Sigmoid colon (tissue), 7 donors: ENCODE data around the gene GOLGA8J. TPM values are rescaled to one million over a fixed set of nuclear protein-coding genes. Genes with fewer than 3 reads are reported as not detected.
A peak's percentile ranks its signal among the peaks of the same experiment; 100 is the strongest.
"Not testable (repeated sequence)": the region's sequence is repeated elsewhere in the genome, so short reads cannot be mapped to it uniquely, and the experiment has no call there.

Source experiments
- DNase-seq: peaks from one replicate; pipeline ENCODE4 v3.0.0-alpha.2; 2019
- H3K27ac ChIP-seq, 4 donors: fragments of 200-600 bp; sonication (generic); one replicate each; pipeline ENCODE4 v1.5.1; 2016 to 2019; ENCODE audit warnings: mild to moderate bottlenecking in 1 of 4
- H3K27me3 ChIP-seq, 3 donors: fragments of 200-600 bp; sonication (generic); one replicate each; pipeline ENCODE4 v1.5.1; 2019; ENCODE audit warnings: mild to moderate bottlenecking in 1 of 3
- H3K36me3 ChIP-seq, 4 donors: fragments of 200-600 bp; sonication (generic); one replicate each; pipeline ENCODE4 v1.5.1; 2016 to 2019
- H3K4me1 ChIP-seq, 4 donors: fragments of 200-600 bp; sonication (generic); one replicate each; pipeline ENCODE4 v1.5.1; 2017 to 2019
- H3K4me3 ChIP-seq, 4 donors: fragments of 200-600 bp; sonication (generic); one replicate each; pipeline ENCODE4 v1.5.1; 2017 to 2019; ENCODE audit warnings: mild to moderate bottlenecking in 2 of 4, moderate library complexity in 1 of 4
- H3K9me3 ChIP-seq, 4 donors: fragments of 200-600 bp in 3 of 4; sonication (generic) in 3 of 4; one replicate each; pipeline versions ENCODE4 v1.5.1 to v1.6.1; 2013 to 2019
- EP300 ChIP-seq, 4 donors: sonication (generic); formaldehyde crosslinking; IDR thresholded peaks; one replicate each; pipeline ENCODE4 v1.6.1; 2017; ENCODE audit warnings: antibody characterized with exemption in 4 of 4
- POLR2A ChIP-seq, 2 donors: fragments of 450-650 bp; IDR thresholded peaks; one replicate each; pipeline ENCODE4 v1.6.1; 2016; ENCODE audit warnings: antibody characterized with exemption in 2 of 2, mild to moderate bottlenecking in 2 of 2, moderate library complexity in 2 of 2
- POLR2AphosphoS5 ChIP-seq, 4 donors: sonication (generic); formaldehyde crosslinking; IDR thresholded peaks; one replicate each; pipeline ENCODE4 v1.6.1; 2017; ENCODE audit warnings: antibody characterized with exemption in 4 of 4
- WGBS, 2 donors: extraction: QIAGEN DNeasy Blood & Tissue Kit; methylation state at CpG; one replicate each; pipeline ENCODE4 v1.1.7; 2013; 5-methylcytosine and 5-hydroxymethylcytosine counted together
- intact Hi-C: fragments of 100-400 bp; cut with DNase I; formaldehyde crosslinking; loops from one replicate; pipeline ENCODE4 v1.15.1; 2023
- polyA plus RNA-seq, 3 donors: library from polyadenylated mRNA; stranded (reverse); fragments of 200-250 nt; gene quantifications; one replicate each; pipeline ENCODE4 v1.2.3, GENCODE V29; 2013
- total RNA-seq, 4 donors: library from RNA; depleted of rRNA; stranded (reverse); fragments of >200 nt; gene quantifications; one replicate each; pipeline ENCODE4 v1.1.0, GENCODE V29; 2016
- TF ChIP-seq, protein P1 (sequence below), 4 experiments: fragments of 450-650 bp in 3 of 4; fragments of 200-600 bp in 1 of 4; IDR thresholded peaks; one replicate each; pipeline ENCODE4 v1.5.1; 2016 to 2019; ENCODE audit warnings: antibody characterized with exemption in 4 of 4, mild to moderate bottlenecking in 3 of 4, moderate library complexity in 2 of 4
- donor health status: healthy with polysubstance abuse.
- donor health status: Bipolar disorder and iron deficiency.
- donor health status: healthy.

Gene GOLGA8J
- total and polyA plus RNA-seq, 7 donors: 0.54 TPM; not detected in 6

DNA sequence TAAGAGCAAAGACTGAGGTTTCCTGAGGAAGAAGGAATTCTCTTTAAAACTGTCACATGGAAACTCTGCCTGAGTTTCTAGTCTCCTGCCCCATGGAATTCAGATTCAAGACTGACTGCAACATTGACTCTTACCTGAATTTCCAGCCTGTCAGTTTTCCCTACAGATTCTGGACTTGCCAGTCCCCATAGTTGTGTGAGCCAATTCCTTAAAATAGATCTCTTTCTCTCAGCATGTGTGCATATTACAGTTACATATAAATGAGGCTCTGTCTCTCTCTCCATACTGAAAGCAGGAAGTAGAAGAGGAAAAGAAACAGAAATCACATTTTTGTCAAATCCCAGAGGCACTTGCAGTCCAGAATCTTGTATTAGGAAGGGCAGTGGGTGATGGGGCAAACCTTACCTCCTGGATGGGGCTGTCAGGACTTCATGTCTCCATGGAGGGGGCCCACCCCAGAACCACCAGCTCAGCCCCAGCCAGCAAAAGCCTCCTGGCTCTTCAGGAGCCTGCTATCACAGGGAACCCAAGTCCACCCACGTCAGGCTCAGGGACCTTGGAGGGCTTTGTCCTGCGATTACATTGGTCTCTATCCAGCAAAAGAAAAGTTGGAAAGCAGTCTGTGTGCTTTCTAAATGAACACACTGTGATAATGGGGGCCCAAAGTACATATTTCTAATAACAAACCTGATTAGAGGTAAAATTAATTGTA lies 18.8 kb upstream of the GOLGA8J start:
- H3K9me3 ChIP-seq: no peaks in the 10 kb centered on the region
- H3K27ac ChIP-seq: peak overlapping the region in 2 of 4 donors; percentile 45 to 66
- DNase-seq: no peak
- intact Hi-C loops: no loop called here
- no peaks in the 10 kb centered on the region for H3K36me3 ChIP-seq
- TF ChIP-seq POLR2AphosphoS5 (IDR thresholded peaks at IDR 0.05) (no peak), POLR2A (IDR thresholded peaks at IDR 0.05) (no peak), EP300 (IDR thresholded peaks at IDR 0.05) (no peak)
- TF ChIP-seq, protein P1, sequence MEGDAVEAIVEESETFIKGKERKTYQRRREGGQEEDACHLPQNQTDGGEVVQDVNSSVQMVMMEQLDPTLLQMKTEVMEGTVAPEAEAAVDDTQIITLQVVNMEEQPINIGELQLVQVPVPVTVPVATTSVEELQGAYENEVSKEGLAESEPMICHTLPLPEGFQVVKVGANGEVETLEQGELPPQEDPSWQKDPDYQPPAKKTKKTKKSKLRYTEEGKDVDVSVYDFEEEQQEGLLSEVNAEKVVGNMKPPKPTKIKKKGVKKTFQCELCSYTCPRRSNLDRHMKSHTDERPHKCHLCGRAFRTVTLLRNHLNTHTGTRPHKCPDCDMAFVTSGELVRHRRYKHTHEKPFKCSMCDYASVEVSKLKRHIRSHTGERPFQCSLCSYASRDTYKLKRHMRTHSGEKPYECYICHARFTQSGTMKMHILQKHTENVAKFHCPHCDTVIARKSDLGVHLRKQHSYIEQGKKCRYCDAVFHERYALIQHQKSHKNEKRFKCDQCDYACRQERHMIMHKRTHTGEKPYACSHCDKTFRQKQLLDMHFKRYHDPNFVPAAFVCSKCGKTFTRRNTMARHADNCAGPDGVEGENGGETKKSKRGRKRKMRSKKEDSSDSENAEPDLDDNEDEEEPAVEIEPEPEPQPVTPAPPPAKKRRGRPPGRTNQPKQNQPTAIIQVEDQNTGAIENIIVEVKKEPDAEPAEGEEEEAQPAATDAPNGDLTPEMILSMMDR (IDR thresholded peaks at IDR 0.05): no peak
- 71 to 78% methylated on average over 2 of the region's 2 CpGs for WGBS, 2 donors
- H3K4me1 ChIP-seq: peaks cover 0 to 29% (median 19%) of the 10 kb centered on the region in 4 donors
- H3K27me3 ChIP-seq: no peaks in the 10 kb centered on the region
- no peak overlapping the region for H3K4me3 ChIP-seq

DNA sequence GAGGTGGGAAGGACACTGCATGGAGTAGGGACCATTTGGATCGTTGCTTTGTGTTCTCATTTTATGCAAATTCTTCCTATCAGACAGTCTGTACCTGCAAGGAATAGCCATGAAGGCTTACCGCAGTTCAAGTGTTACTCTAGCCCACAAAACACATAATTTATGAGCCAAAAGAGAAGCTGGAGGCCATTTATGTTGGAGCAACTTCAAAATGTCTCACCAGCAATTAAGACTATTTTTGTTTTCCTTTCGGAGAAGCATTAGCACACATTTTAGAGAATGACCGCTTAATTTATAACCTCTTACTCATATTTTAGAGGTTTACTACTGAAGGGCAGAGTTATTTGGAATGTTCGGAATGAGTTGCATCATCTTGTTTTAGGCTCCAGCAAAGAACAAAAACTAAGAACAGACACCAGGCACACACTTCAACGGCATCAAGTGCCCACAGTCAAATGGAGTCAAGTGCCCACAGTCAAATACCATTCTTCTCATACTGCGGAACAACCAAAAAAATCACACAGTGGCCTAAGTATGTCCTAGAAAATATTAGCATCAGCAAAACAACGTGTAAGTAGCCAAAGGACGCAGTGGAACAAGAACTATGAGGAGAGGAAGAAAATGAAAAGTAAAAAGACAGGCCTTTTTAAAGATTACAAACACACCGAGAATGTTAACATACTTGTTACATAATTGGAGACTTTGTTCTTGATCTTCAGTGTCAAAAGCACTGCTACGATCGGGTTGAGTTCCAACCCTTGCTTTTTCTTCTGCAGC lies 17.5 kb upstream of the GOLGA8J start:
- intact Hi-C loops: no loop called here
- Histone ChIP-seq H3K4me3 (no peak overlapping the region), H3K27ac (peak overlapping the region in 3 of 4 donors; percentile 28 to 66 (median 65))

DNA sequence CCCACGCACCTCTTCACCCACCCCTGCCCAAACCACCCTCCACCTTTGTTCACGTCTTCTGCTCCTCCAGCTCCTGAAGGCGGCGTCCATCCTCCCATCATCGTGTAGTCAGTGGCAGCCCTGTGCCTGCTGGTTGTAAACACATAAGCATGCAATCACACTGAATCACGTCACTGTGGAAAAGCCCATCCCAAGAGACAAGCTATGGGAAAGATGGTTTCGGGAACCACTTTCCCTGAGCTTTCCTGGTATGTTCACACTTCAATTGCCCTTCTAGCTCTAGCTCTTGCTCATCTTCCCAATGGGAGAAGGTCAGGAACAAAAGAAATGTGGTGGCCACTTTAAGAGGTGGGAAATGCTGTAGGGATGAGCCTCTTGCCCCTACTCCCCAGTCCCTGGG lies 14.4 kb upstream of the GOLGA8J start:
- 90 to 91% methylated on average over 7 of the region's 7 CpGs for WGBS, 2 donors
- Histone ChIP-seq H3K27me3 (no peaks in the 10 kb centered on the region), H3K9me3 (no peaks in the 10 kb centered on the region), H3K4me3 (no peak overlapping the region), H3K27ac (no peak overlapping the region), H3K4me1 (peaks cover 0 to 27% (median 16%) of the 10 kb centered on the region in 4 donors), H3K36me3 (no peaks in the 10 kb centered on the region)
- no peak for DNase-seq
- TF ChIP-seq, protein P1 (IDR thresholded peaks at IDR 0.05): no peak
- no peak for TF ChIP-seq POLR2AphosphoS5 (IDR thresholded peaks at IDR 0.05)
- no peak for TF ChIP-seq POLR2A (IDR thresholded peaks at IDR 0.05)
- TF ChIP-seq EP300 (IDR thresholded peaks at IDR 0.05): no peak
- intact Hi-C loops: no loop called here

More for the DNA sequence above, 17.5 kb upstream of the GOLGA8J start:
- 69 to 79% methylated on average over 12 of the region's 12 CpGs for WGBS, 2 donors
- TF ChIP-seq, protein P1 (IDR thresholded peaks at IDR 0.05): no peak
- peak in 1 of 4 donors; percentile 20 for TF ChIP-seq POLR2AphosphoS5 (IDR thresholded peaks at IDR 0.05)
- peak in 1 of 4 donors; percentile 27 for TF ChIP-seq EP300 (IDR thresholded peaks at IDR 0.05)
- H3K9me3 ChIP-seq: no peaks in the 10 kb centered on the region
- DNase-seq: no peak
- peaks cover 0 to 29% (median 19%) of the 10 kb centered on the region in 4 donors for H3K4me1 ChIP-seq
- no peaks in the 10 kb centered on the region for H3K36me3 ChIP-seq
- H3K27me3 ChIP-seq: no peaks in the 10 kb centered on the region

DNA sequence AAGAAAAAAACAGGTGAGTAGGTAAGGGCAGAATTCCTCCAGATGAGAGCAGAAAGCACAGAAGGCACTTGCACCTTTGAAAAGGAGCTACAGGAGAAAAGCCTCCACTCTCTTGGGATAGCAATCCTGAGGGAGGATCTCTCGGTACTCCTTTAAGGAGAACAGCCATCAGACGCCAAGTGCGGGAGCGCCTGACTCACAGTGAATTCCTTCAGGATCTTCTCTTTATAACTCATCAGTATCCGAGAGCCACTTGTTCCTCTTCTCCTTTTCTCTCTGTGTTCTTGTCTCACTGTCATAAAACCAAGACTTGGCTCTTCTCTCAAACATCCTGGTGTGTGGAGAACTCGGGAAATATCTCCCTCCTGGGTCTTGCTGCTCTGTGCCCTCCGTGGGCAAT lies 10.1 kb upstream of the GOLGA8J start:
- H3K4me3 ChIP-seq: no peak overlapping the region
- H3K4me1 ChIP-seq: no peaks in the 10 kb centered on the region
- TF ChIP-seq POLR2AphosphoS5 (IDR thresholded peaks at IDR 0.05): no peak
- no peak for TF ChIP-seq EP300 (IDR thresholded peaks at IDR 0.05)
- H3K36me3 ChIP-seq: no peaks in the 10 kb centered on the region
- intact Hi-C loops: loop anchor here (10.0 kb wide), 2 partner anchors 128 to 328 kb away; no protein-coding TSS in a partner anchor
- no peaks in the 10 kb centered on the region for H3K27me3 ChIP-seq
- no peaks in the 10 kb centered on the region for H3K9me3 ChIP-seq
- H3K27ac ChIP-seq: no peak overlapping the region
- WGBS, 2 donors: 42 to 75% methylated on average over 7 of the region's 7 CpGs
- DNase-seq: no peak

DNA sequence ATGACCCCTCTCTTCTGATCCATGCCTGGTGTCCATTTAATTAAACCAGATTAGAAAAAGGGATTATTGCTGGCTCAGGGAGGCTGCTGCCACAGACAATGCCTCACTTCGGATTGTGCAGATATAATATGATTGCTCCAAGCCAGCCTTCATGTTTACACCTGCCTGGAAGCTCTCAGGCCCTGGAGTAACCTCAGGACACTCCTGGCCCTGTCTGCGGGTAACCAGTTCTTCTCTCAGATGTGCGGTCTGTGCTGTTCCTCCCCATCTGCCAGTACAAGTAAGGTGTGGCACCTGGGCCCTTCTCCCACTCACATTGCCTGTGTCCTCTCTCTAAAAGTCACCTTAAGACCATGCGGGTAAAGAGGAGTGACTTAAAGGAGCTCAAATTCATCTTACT lies 8.8 kb upstream of the GOLGA8J start:
- no peaks in the 10 kb centered on the region for H3K36me3 ChIP-seq
- no peaks in the 10 kb centered on the region for H3K27me3 ChIP-seq
- no peaks in the 10 kb centered on the region for H3K9me3 ChIP-seq
- H3K27ac ChIP-seq: no peak overlapping the region
- no peaks in the 10 kb centered on the region for H3K4me1 ChIP-seq
- intact Hi-C loops: loop anchor here (10.0 kb wide), 2 partner anchors 129 to 329 kb away; no protein-coding TSS in a partner anchor
- DNase-seq: no peak
- H3K4me3 ChIP-seq: no peak overlapping the region
- no peak for TF ChIP-seq POLR2AphosphoS5 (IDR thresholded peaks at IDR 0.05)
- TF ChIP-seq, protein P1 (IDR thresholded peaks at IDR 0.05): no peak
- no peak for TF ChIP-seq POLR2A (IDR thresholded peaks at IDR 0.05)
- no peak for TF ChIP-seq EP300 (IDR thresholded peaks at IDR 0.05)
- 63 to 91% methylated on average over 4 of the region's 4 CpGs for WGBS, 2 donors

DNA sequence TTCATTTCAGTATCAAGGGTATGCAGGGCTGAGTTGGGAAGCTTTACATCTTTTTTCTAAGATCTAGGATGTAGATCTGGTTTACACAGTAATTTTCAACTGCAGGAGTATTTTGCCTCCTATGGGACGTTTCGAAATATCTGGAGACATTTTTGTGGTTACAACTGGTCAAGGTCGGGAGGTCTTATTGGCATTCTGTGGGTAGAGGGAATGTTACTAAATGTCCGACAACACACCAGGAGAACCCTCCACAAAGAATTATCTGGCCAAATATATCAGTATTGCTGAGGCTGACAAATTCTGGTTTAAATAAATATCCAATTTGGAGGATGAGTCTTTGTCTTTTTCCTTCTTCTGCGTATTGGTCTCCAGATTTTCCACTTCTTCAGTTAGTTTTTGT lies 1.9 kb upstream of the GOLGA8J start:
- DNase-seq, H3K9me3 ChIP-seq, H3K36me3 ChIP-seq, H3K4me3 ChIP-seq, H3K27ac ChIP-seq, H3K27me3 ChIP-seq, intact Hi-C loops, H3K4me1 ChIP-seq: not testable (repeated sequence)
- 82 to 83% methylated on average over 5 of the region's 5 CpGs for WGBS, 2 donors

DNA sequence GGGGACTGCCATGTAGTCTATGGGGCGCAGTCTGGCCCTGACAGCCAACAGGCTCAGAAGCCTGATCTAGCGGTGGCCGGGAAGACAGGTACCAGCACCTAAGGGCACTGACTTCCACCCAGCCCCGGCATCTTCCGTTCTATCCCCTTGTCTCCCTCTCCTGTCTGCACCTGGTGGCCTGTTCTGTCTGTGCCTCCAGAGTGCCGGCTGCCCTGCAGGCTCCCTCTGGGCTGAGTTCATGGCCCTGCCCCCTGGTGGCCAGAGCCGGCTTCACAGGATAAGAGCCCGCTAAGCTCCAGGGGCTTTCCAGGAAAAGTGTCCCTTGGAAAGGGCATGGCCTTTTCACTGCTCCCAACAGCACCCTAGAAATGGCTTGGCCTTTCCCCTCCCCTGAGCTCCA lies 15.1 kb downstream of the GOLGA8J start:
- H3K9me3 ChIP-seq, H3K27me3 ChIP-seq, H3K27ac ChIP-seq, intact Hi-C loops, H3K4me3 ChIP-seq, H3K36me3 ChIP-seq, H3K4me1 ChIP-seq, DNase-seq: not testable (repeated sequence)
- WGBS, 2 donors: no CpG with 5 or more reads among the region's 8 CpGs
